Measurements from ENCODE around the gene PDE8A.
A peak's percentile ranks its signal among the peaks of the same experiment; 100 is the strongest.
"Not testable (repeated sequence)": the region's sequence is repeated elsewhere in the genome, so short reads cannot be mapped to it uniquely, and the experiment has no call there.

The PDE8A gene

GRCh38 chr15:85167568-85167967, 185.9 kb downstream of the PDE8A start:
- H3K36me3 ChIP-seq (ENCODE audit: control insufficient read depth, insufficient read depth, low read length, severe bottlenecking) = no peaks in the 10 kb centered on the region
- H3K9ac ChIP-seq (ENCODE audit: low read length) = no peak overlapping the region
- no peaks in the 10 kb centered on the region for H3K27me3 ChIP-seq (replicated peaks; ENCODE audit: control insufficient read depth, insufficient read depth, low read length)
- DNase-seq (ENCODE audit: low read depth) = no peak
- peaks cover 34% of the 10 kb centered on the region for H3K9me3 ChIP-seq (ENCODE audit: control insufficient read depth, low read length)
- H3K4me3 ChIP-seq (ENCODE audit: low read length) = no peak overlapping the region
- H3K4me1 ChIP-seq (ENCODE audit: control insufficient read depth, insufficient read depth, low read length) = no peaks in the 10 kb centered on the region

- Histone ChIP-seq H3K9me3 (ENCODE audit: control insufficient read depth, low read length) (peaks cover 40% of the 10 kb centered on the region), H3K36me3 (ENCODE audit: control insufficient read depth, insufficient read depth, low read length, severe bottlenecking) (no peaks in the 10 kb centered on the region), H3K27me3 (replicated peaks; ENCODE audit: control insufficient read depth, insufficient read depth, low read length) (peaks cover under 1% of the 10 kb centered on the region), H3K9ac (ENCODE audit: low read length) (no peak overlapping the region), H3K4me1 (ENCODE audit: control insufficient read depth, insufficient read depth, low read length) (no peaks in the 10 kb centered on the region), H3K4me3 (ENCODE audit: low read length) (no peak overlapping the region)
- DNase-seq (ENCODE audit: low read depth) = peak; percentile 30
Measured at GRCh38 chr15:85168642-85169173, 187.1 kb downstream of the PDE8A start.

GRCh38 chr15:85171736-85172135, 190.1 kb downstream of the PDE8A start:
- peaks cover 9% of the 10 kb centered on the region for H3K27me3 ChIP-seq (replicated peaks; ENCODE audit: control insufficient read depth, insufficient read depth, low read length)
- no peak overlapping the region for H3K9ac ChIP-seq (ENCODE audit: low read length)
- H3K4me1 ChIP-seq (ENCODE audit: control insufficient read depth, insufficient read depth, low read length) = no peaks in the 10 kb centered on the region
- H3K36me3 ChIP-seq (ENCODE audit: control insufficient read depth, insufficient read depth, low read length, severe bottlenecking) = no peaks in the 10 kb centered on the region
- H3K9me3 ChIP-seq (ENCODE audit: control insufficient read depth, low read length) = peaks cover 38% of the 10 kb centered on the region
- no peak overlapping the region for H3K4me3 ChIP-seq (ENCODE audit: low read length)
- no peak for DNase-seq (ENCODE audit: low read depth)

- H3K9ac ChIP-seq (ENCODE audit: low read length) = no peak overlapping the region
- H3K4me3 ChIP-seq (ENCODE audit: low read length) = no peak overlapping the region
- DNase-seq (ENCODE audit: low read depth) = no peak
- peaks cover 9% of the 10 kb centered on the region for H3K27me3 ChIP-seq (replicated peaks; ENCODE audit: control insufficient read depth, insufficient read depth, low read length)
- H3K36me3 ChIP-seq (ENCODE audit: control insufficient read depth, insufficient read depth, low read length, severe bottlenecking) = no peaks in the 10 kb centered on the region
- no peaks in the 10 kb centered on the region for H3K4me1 ChIP-seq (ENCODE audit: control insufficient read depth, insufficient read depth, low read length)
- H3K9me3 ChIP-seq (ENCODE audit: control insufficient read depth, low read length) = peaks cover 38% of the 10 kb centered on the region
Measured at GRCh38 chr15:85172846-85173490, 191.3 kb downstream of the PDE8A start.

- H3K27me3 ChIP-seq (replicated peaks; ENCODE audit: control insufficient read depth, insufficient read depth, low read length); H3K36me3 ChIP-seq (ENCODE audit: control insufficient read depth, insufficient read depth, low read length, severe bottlenecking); H3K4me3 ChIP-seq (ENCODE audit: low read length); DNase-seq (ENCODE audit: low read depth); H3K9ac ChIP-seq (ENCODE audit: low read length); H3K4me1 ChIP-seq (ENCODE audit: control insufficient read depth, insufficient read depth, low read length): not testable (repeated sequence)
- peaks cover 38% of the 10 kb centered on the region for H3K9me3 ChIP-seq (ENCODE audit: control insufficient read depth, low read length)
Measured at GRCh38 chr15:85173630-85174029, 192.0 kb downstream of the PDE8A start.

- Histone ChIP-seq H3K4me1 (ENCODE audit: control insufficient read depth, insufficient read depth, low read length) (no peaks in the 10 kb centered on the region), H3K4me3 (ENCODE audit: low read length) (no peak overlapping the region), H3K27me3 (replicated peaks; ENCODE audit: control insufficient read depth, insufficient read depth, low read length) (peaks cover 9% of the 10 kb centered on the region), H3K9ac (ENCODE audit: low read length) (no peak overlapping the region), H3K36me3 (ENCODE audit: control insufficient read depth, insufficient read depth, low read length, severe bottlenecking) (no peaks in the 10 kb centered on the region), H3K9me3 (ENCODE audit: control insufficient read depth, low read length) (peaks cover 38% of the 10 kb centered on the region)
- DNase-seq (ENCODE audit: low read depth) = no peak
Measured at GRCh38 chr15:85174521-85174920, 192.9 kb downstream of the PDE8A start.

GRCh38 chr15:85177042-85177515, 195.4 kb downstream of the PDE8A start:
- H3K4me3 ChIP-seq (ENCODE audit: low read length); H3K4me1 ChIP-seq (ENCODE audit: control insufficient read depth, insufficient read depth, low read length); H3K9ac ChIP-seq (ENCODE audit: low read length); H3K36me3 ChIP-seq (ENCODE audit: control insufficient read depth, insufficient read depth, low read length, severe bottlenecking): not testable (repeated sequence)
- H3K27me3 ChIP-seq (replicated peaks; ENCODE audit: control insufficient read depth, insufficient read depth, low read length) = peaks cover 15% of the 10 kb centered on the region
- DNase-seq (ENCODE audit: low read depth) = peak; percentile 70
- peaks cover 16% of the 10 kb centered on the region for H3K9me3 ChIP-seq (ENCODE audit: control insufficient read depth, low read length)

- no peak for DNase-seq (ENCODE audit: low read depth)
- Histone ChIP-seq H3K36me3 (ENCODE audit: control insufficient read depth, insufficient read depth, low read length, severe bottlenecking) (no peaks in the 10 kb centered on the region), H3K4me3 (ENCODE audit: low read length) (no peak overlapping the region), H3K27me3 (replicated peaks; ENCODE audit: control insufficient read depth, insufficient read depth, low read length) (peaks cover 15% of the 10 kb centered on the region), H3K9me3 (ENCODE audit: control insufficient read depth, low read length) (peaks cover 5% of the 10 kb centered on the region), H3K9ac (ENCODE audit: low read length) (no peak overlapping the region), H3K4me1 (ENCODE audit: control insufficient read depth, insufficient read depth, low read length) (no peaks in the 10 kb centered on the region)
Measured at GRCh38 chr15:85178308-85178707, 196.7 kb downstream of the PDE8A start.

GRCh38 chr15:85179700-85180099, 198.0 kb downstream of the PDE8A start:
- peaks cover 6% of the 10 kb centered on the region for H3K27me3 ChIP-seq (replicated peaks; ENCODE audit: control insufficient read depth, insufficient read depth, low read length)
- DNase-seq (ENCODE audit: low read depth) = no peak
- H3K36me3 ChIP-seq (ENCODE audit: control insufficient read depth, insufficient read depth, low read length, severe bottlenecking) = no peaks in the 10 kb centered on the region
- H3K9ac ChIP-seq (ENCODE audit: low read length) = no peak overlapping the region
- H3K9me3 ChIP-seq (ENCODE audit: control insufficient read depth, low read length) = no peaks in the 10 kb centered on the region
- no peaks in the 10 kb centered on the region for H3K4me1 ChIP-seq (ENCODE audit: control insufficient read depth, insufficient read depth, low read length)
- H3K4me3 ChIP-seq (ENCODE audit: low read length) = no peak overlapping the region

GRCh38 chr15:85185350-85185749, 203.7 kb downstream of the PDE8A start:
- DNase-seq (ENCODE audit: low read depth); H3K36me3 ChIP-seq (ENCODE audit: control insufficient read depth, insufficient read depth, low read length, severe bottlenecking); H3K9me3 ChIP-seq (ENCODE audit: control insufficient read depth, low read length); H3K27me3 ChIP-seq (replicated peaks; ENCODE audit: control insufficient read depth, insufficient read depth, low read length); H3K4me1 ChIP-seq (ENCODE audit: control insufficient read depth, insufficient read depth, low read length); H3K9ac ChIP-seq (ENCODE audit: low read length); H3K4me3 ChIP-seq (ENCODE audit: low read length): not testable (repeated sequence)

GRCh38 chr15:85188171-85188577, 206.5 kb downstream of the PDE8A start:
- not testable (repeated sequence) for H3K27me3 ChIP-seq (replicated peaks; ENCODE audit: control insufficient read depth, insufficient read depth, low read length); H3K36me3 ChIP-seq (ENCODE audit: control insufficient read depth, insufficient read depth, low read length, severe bottlenecking); H3K9ac ChIP-seq (ENCODE audit: low read length); H3K4me3 ChIP-seq (ENCODE audit: low read length); H3K4me1 ChIP-seq (ENCODE audit: control insufficient read depth, insufficient read depth, low read length); DNase-seq (ENCODE audit: low read depth); H3K9me3 ChIP-seq (ENCODE audit: control insufficient read depth, low read length)
